Transverse colon (tissue), 4 donors: Measurements from ENCODE around the gene INPP5E. TPM values are rescaled to one million over a fixed set of nuclear protein-coding genes. Genes with fewer than 3 reads are reported as not detected.

Experiments used
- DNase-seq: peaks from one replicate; pipeline ENCODE4 v3.0.0-alpha.2; 2019
- H3K27ac ChIP-seq, 4 donors: fragments of 200-600 bp; sonication (generic); 2 replicates each; pipeline ENCODE4 v1.5.1; 2016 to 2018; ENCODE audit warnings: inconsistent platforms in 4 of 4
- H3K27me3 ChIP-seq: fragments of 200-600 bp; sonication (generic); 2 replicates; pipeline ENCODE4 v1.5.1; 2017; ENCODE audit warnings: inconsistent platforms
- H3K36me3 ChIP-seq, 4 donors: fragments of 200-600 bp; sonication (generic); 2 replicates each; pipeline ENCODE4 v1.5.1; 2017 to 2019; ENCODE audit warnings: inconsistent platforms in 4 of 4
- H3K4me1 ChIP-seq, 4 donors: fragments of 200-600 bp; sonication (generic); 2 replicates each; pipeline ENCODE4 v1.5.1; 2017 to 2020; ENCODE audit warnings: inconsistent platforms in 4 of 4
- H3K4me3 ChIP-seq, 4 donors: fragments of 200-600 bp; sonication (generic); 1 replicate in 1 of 4; 2 replicates in 3 of 4; pipeline versions ENCODE4 v1.5.1 to v1.6.1; 2017 to 2019; ENCODE audit warnings: inconsistent platforms in 4 of 4
- H3K9me3 ChIP-seq, 2 donors: fragments of 200-600 bp; sonication (generic); 2 replicates each; pipeline ENCODE4 v1.5.1; 2017 to 2019; ENCODE audit warnings: inconsistent platforms in 2 of 2
- EP300 ChIP-seq: sonication (generic); formaldehyde crosslinking; IDR thresholded peaks from one replicate; pipeline ENCODE4 v1.6.1; 2017; ENCODE audit warnings: antibody characterized with exemption, low read depth
- POLR2A ChIP-seq: fragments of 450-650 bp; IDR thresholded peaks from one replicate; pipeline ENCODE4 v1.6.1; 2016; ENCODE audit warnings: antibody characterized with exemption, mild to moderate bottlenecking, moderate library complexity
- POLR2AphosphoS5 ChIP-seq, 3 donors: sonication (generic); formaldehyde crosslinking; IDR thresholded peaks; one replicate each; pipeline ENCODE4 v1.6.1; 2016; ENCODE audit warnings: antibody characterized with exemption in 3 of 3
- WGBS, 2 donors: methylation state at CpG; one replicate each; pipeline ENCODE4 v1.1.5; 2018; ENCODE audit warnings: low coverage in 1 of 2; 5-methylcytosine and 5-hydroxymethylcytosine counted together
- in situ Hi-C, 4 donors: fragments of 200-750 bp; cut with MboI; loops; one replicate each; pipeline versions ENCODE4 v1.15.0 to v1.15.1; 2017; ENCODE audit warnings: low sequenced_read_pairs in 3 of 4, low pct_ligation_motif_present in 1 of 4, low pct_unique_long_range_greater_than_20kb in 1 of 4
- intact Hi-C: fragments of 100-400 bp; cut with DNase I; formaldehyde crosslinking; loops from one replicate; pipeline ENCODE4 v1.15.1; 2023; ENCODE audit warnings: low total_unique reads
- total RNA-seq, 4 donors: library from RNA; depleted of rRNA; stranded (reverse); fragments of >200 nt; gene quantifications; one replicate each; pipeline ENCODE4 v1.1.0, GENCODE V29; 2016
- TF ChIP-seq, protein P1 (sequence below), 5 experiments: fragments of 200-600 bp in 3 of 5; fragments of 450-650 bp in 2 of 5; sonication (generic) in 3 of 5; IDR thresholded peaks; 1 replicate in 2 of 5; 2 replicates in 3 of 5; pipeline ENCODE4 v1.5.1; 2016 to 2017; ENCODE audit warnings: antibody characterized with exemption in 5 of 5, inconsistent platforms in 3 of 5, mild to moderate bottlenecking in 2 of 5, moderate library complexity in 1 of 5

The INPP5E gene
- total RNA-seq, 4 donors from 2014 or later = 12.5 to 57.5 (median 18.3) TPM

- Histone ChIP-seq H3K27ac (no peak overlapping the region), H3K4me3 (no peak overlapping the region), H3K27me3 (no peaks in the 10 kb centered on the region), H3K4me1 (no peaks in the 10 kb centered on the region), H3K36me3 (peaks cover 0 to 26% (median 5%) of the 10 kb centered on the region in 4 donors), H3K9me3 (no peaks in the 10 kb centered on the region)
- intact Hi-C loops = no loop called here
- no peak for DNase-seq
- no peak for TF ChIP-seq EP300
- TF ChIP-seq POLR2AphosphoS5 (IDR thresholded peaks at IDR 0.05) = no peak
- TF ChIP-seq POLR2A = no peak
- TF ChIP-seq, protein P1, sequence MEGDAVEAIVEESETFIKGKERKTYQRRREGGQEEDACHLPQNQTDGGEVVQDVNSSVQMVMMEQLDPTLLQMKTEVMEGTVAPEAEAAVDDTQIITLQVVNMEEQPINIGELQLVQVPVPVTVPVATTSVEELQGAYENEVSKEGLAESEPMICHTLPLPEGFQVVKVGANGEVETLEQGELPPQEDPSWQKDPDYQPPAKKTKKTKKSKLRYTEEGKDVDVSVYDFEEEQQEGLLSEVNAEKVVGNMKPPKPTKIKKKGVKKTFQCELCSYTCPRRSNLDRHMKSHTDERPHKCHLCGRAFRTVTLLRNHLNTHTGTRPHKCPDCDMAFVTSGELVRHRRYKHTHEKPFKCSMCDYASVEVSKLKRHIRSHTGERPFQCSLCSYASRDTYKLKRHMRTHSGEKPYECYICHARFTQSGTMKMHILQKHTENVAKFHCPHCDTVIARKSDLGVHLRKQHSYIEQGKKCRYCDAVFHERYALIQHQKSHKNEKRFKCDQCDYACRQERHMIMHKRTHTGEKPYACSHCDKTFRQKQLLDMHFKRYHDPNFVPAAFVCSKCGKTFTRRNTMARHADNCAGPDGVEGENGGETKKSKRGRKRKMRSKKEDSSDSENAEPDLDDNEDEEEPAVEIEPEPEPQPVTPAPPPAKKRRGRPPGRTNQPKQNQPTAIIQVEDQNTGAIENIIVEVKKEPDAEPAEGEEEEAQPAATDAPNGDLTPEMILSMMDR (IDR thresholded peaks at IDR 0.05) = no peak
- in situ Hi-C loops = no loop called here
- WGBS, 2 donors = 96% methylated on average over 20 of the region's 20 CpGs; no CpG with 5 or more reads in 1 of the 2 donors
These were observed 56.2 kb downstream of the INPP5E start for GRCh38 chr9:136383436-136383835.

- H3K4me3 ChIP-seq = no peak overlapping the region
- WGBS, 2 donors = 93% methylated on average over 7 of the region's 25 CpGs; no CpG with 5 or more reads in 1 of the 2 donors
- in situ Hi-C loops (no loop called here), intact Hi-C loops (no loop called here)
- H3K4me1 ChIP-seq = no peaks in the 10 kb centered on the region
- H3K36me3 ChIP-seq = peaks cover 0 to 17% (median 5%) of the 10 kb centered on the region in 4 donors
- no peak for DNase-seq
- no peak for TF ChIP-seq POLR2AphosphoS5 (IDR thresholded peaks at IDR 0.05)
- TF ChIP-seq POLR2A = no peak
- TF ChIP-seq, protein P1 (IDR thresholded peaks at IDR 0.05) = no peak
- no peak for TF ChIP-seq EP300
- no peaks in the 10 kb centered on the region for H3K9me3 ChIP-seq
- H3K27ac ChIP-seq = no peak overlapping the region
- H3K27me3 ChIP-seq = no peaks in the 10 kb centered on the region
These were observed 57.6 kb downstream of the INPP5E start for GRCh38 chr9:136381966-136382513.

DNA sequence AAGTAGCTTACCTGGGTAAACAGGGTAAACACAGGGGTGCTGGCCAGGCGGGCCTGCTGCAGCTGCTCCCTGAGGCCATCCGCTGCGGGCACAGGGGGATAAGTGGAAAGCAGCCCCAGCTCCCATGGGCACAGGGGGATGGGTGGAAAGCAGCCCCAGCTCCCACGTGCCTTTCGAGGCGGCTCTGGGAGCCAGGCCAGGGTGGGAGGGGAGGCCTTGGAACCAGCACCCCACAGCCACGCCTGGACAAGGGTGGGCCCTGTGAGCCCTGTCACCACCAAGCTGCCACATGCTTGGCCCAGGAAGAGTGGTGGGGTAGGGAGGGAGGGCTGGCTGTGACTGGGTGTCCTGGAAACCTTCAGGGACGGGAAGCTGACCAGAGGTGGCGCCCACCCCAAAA, 58.3 kb downstream of the INPP5E start:
- WGBS, 2 donors = 86 to 87% methylated on average over 4 to 7 of the region's 9 CpGs
- no peak for DNase-seq
- H3K27ac ChIP-seq = no peak overlapping the region
- H3K27me3 ChIP-seq = no peaks in the 10 kb centered on the region
- no peak for TF ChIP-seq POLR2AphosphoS5 (IDR thresholded peaks at IDR 0.05)
- TF ChIP-seq, protein P1 (IDR thresholded peaks at IDR 0.05) = no peak
- TF ChIP-seq EP300 = no peak
- TF ChIP-seq POLR2A = no peak
- intact Hi-C loops (no loop called here), in situ Hi-C loops (no loop called here)
- no peak overlapping the region for H3K4me3 ChIP-seq
- H3K4me1 ChIP-seq = no peaks in the 10 kb centered on the region
- H3K36me3 ChIP-seq = peaks cover 0 to 13% (median 5%) of the 10 kb centered on the region in 4 donors
- H3K9me3 ChIP-seq = no peaks in the 10 kb centered on the region

- Histone ChIP-seq H3K36me3 (peaks cover 0 to 11% (median 4%) of the 10 kb centered on the region in 4 donors), H3K27me3 (no peaks in the 10 kb centered on the region), H3K4me1 (no peaks in the 10 kb centered on the region), H3K9me3 (no peaks in the 10 kb centered on the region), H3K4me3 (no peak overlapping the region), H3K27ac (no peak overlapping the region)
- intact Hi-C loops = no loop called here
- TF ChIP-seq POLR2AphosphoS5 (IDR thresholded peaks at IDR 0.05) (no peak), POLR2A (no peak), EP300 (no peak)
- TF ChIP-seq, protein P1 (IDR thresholded peaks at IDR 0.05) = no peak
- WGBS, 2 donors = 90% methylated on average over 17 of the region's 17 CpGs; no CpG with 5 or more reads in 1 of the 2 donors
- DNase-seq = no peak
- in situ Hi-C loops = no loop called here
These were observed 59.3 kb downstream of the INPP5E start for GRCh38 chr9:136380381-136380780.
